Omental fat pad (tissue), 4 donors: ENCODE results near the gene NKIRAS1. TPM values are rescaled to one million over a fixed set of nuclear protein-coding genes. Genes with fewer than 3 reads are reported as not detected.

Source experiments
- ATAC-seq: fragments of 150-250 bp; one replicate; pipeline ENCODE4 v1.9.1; 2016; ENCODE audit warnings: mild to moderate bottlenecking, moderate library complexity; ENCODE audit not compliant: low FRiP score
- DNase-seq: peaks from one replicate; pipeline ENCODE4 v3.0.0-alpha.2; 2019; ENCODE audit warnings: low spot score
- total RNA-seq, 4 donors: library from RNA; depleted of rRNA; stranded (reverse); fragments of >200 nt; gene quantifications; one replicate each; pipeline ENCODE4 v1.1.0, GENCODE V29; 2016
- TF ChIP-seq, protein P1 (sequence below), 3 donors: fragments of 450-650 bp; IDR thresholded peaks; one replicate each; pipeline ENCODE4 v1.5.1; 2016 to 2017; ENCODE audit warnings: antibody characterized with exemption in 3 of 3, mild to moderate bottlenecking in 3 of 3, moderate library complexity in 2 of 3

Gene NKIRAS1
- total RNA-seq: 10 to 100 TPM in 3 of 4 donors, 1 to 10 TPM in 1; 8.9 to 15.1 (median 11.7) TPM

DNA sequence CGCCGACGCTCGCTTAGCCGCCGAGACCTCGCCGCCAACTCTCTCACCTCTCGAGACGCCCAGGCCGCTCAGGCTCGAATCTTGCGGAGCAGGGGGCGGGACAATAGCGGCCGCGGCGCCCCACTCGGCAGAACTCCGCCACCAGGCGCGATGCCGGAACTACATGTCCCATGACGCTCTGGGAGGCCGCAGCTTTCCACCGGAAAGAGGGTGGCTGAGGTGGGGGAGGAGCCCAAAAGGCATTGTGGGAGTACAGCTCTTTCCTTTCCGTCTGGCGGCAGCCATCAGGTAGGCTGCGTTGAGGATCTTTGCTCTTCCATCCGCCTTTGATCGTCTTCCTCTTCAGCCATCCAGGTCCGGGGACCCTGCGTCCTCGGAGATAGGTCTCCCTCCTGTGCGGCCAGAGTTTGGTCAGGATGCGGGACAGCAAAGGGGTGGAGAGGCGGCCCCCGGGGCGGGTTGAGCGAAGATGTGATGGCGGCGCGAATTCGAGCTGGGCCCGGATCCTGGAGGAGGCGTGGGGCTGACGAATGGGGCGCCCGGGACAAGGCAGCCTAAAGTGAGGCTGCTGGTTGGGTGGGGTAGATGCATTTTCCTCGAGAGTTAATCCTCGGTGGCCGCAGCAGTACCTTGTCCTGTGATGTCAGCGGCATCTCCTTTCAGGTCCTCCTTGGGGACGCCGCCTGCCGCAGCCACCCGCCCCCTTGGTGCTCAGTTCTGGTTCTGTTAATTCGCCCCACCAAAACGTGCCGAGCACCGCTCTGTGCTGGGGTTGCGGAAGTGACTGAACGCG, at the start of gene NKIRAS1, which contains the start of gene RPL15:
TSS of gene NKIRAS1 (minus strand) at position 105 of the 793 bp plus-strand sequence. CDS start 6,086 bp downstream, outside the sequence.
TSS of gene RPL15 (plus strand) at position 247 of the 793 bp plus-strand sequence. CDS start 728 bp downstream, outside the sequence.
- DNase-seq: peak; percentile 78
- TF ChIP-seq, protein P1, sequence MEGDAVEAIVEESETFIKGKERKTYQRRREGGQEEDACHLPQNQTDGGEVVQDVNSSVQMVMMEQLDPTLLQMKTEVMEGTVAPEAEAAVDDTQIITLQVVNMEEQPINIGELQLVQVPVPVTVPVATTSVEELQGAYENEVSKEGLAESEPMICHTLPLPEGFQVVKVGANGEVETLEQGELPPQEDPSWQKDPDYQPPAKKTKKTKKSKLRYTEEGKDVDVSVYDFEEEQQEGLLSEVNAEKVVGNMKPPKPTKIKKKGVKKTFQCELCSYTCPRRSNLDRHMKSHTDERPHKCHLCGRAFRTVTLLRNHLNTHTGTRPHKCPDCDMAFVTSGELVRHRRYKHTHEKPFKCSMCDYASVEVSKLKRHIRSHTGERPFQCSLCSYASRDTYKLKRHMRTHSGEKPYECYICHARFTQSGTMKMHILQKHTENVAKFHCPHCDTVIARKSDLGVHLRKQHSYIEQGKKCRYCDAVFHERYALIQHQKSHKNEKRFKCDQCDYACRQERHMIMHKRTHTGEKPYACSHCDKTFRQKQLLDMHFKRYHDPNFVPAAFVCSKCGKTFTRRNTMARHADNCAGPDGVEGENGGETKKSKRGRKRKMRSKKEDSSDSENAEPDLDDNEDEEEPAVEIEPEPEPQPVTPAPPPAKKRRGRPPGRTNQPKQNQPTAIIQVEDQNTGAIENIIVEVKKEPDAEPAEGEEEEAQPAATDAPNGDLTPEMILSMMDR (IDR thresholded peaks at IDR 0.05): peak in 1 of 3 donors; percentile 20
- peak; percentile 99 for ATAC-seq

DNA sequence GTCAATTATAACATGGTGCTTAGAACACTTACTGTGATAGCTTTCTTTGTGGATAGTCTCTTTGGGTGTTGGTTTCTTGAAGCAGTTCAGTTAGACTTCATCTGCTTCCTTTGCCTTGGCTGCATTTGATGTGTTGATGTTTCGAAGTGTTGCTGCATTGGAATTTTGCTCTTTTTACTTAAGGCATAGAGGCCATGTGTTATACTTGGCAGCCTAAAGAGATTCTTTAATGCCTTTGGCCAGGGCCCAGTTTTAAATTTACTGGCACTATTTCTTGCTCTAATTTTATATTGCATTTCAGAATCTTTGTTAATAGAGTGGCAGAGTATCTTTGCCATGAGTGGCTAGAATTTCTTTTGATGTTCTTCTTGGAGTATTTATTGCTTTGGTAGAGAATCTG, 49.5 kb upstream of the NKIRAS1 start:
- ATAC-seq: no peak
- TF ChIP-seq, protein P1 (IDR thresholded peaks at IDR 0.05): no peak

DNA sequence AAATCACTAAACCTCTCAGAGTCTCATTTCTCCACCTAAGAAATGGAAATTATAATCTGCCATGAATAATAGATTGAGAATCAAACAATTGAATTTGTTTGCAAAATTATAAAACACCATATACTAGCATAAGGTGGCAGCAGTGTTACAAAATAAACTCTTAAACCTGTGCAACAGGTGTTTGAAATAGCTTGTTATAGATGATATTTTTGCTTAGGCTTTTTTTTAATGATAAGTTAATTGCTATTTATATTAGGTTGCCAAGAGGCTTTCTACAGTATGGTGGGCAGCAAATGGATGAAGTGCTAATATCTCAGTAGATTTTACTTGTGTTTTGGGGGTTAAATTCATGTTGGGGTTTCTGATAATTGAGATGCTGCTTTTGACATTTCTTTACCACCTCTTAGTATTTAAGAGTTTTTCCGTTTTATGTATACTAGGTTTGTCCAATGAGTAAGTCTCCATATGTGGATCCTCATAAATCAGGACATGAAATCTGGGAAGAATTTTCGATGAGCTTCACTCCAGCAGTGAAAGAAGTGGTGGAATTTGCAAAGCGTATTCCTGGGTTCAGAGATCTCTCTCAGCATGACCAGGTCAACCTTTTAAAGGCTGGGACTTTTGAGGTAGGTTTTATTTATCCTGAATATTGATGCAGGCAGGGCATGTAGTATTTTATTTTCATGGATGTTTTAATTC, 47.9 kb upstream of the NKIRAS1 start:
- DNase-seq (no peak), ATAC-seq (no peak)
- TF ChIP-seq, protein P1 (IDR thresholded peaks at IDR 0.05): no peak

More for the DNA sequence above, 49.5 kb upstream of the NKIRAS1 start:
- no peak for DNase-seq

DNA sequence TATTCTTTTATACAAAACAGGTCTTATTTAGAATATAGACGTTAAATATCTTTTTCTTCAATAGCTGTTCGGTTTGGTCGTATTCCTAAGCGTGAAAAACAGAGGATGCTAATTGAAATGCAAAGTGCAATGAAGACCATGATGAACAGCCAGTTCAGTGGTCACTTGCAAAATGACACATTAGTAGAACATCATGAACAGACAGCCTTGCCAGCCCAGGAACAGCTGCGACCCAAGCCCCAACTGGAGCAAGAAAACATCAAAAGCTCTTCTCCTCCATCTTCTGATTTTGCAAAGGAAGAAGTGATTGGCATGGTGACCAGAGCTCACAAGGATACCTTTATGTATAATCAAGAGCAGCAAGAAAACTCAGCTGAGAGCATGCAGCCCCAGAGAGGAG, 45.1 kb upstream of the NKIRAS1 start:
- TF ChIP-seq, protein P1 (IDR thresholded peaks at IDR 0.05): no peak
- ATAC-seq (no peak), DNase-seq (no peak)

DNA sequence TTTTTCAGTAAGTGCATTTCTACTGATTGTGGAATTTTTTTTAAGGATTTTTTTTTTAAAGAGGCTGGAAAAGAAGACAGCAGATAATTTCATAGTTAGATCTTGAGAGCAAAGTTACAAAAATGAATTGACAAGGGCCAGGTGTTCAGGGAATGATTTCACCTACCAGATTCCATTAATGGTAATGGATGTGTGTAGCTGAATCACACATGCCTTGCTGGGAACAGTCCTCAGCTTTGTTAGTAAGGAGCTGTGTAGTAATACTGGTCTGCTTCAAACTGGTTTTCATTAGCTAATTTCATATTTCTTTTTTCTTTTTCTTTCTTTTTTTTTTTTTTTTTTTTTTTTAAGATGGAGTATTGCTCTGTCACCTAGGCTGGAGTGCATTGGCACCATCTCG, 44.3 kb upstream of the NKIRAS1 start:
- DNase-seq (no peak), ATAC-seq (no peak)
- TF ChIP-seq, protein P1 (IDR thresholded peaks at IDR 0.05): no peak

DNA sequence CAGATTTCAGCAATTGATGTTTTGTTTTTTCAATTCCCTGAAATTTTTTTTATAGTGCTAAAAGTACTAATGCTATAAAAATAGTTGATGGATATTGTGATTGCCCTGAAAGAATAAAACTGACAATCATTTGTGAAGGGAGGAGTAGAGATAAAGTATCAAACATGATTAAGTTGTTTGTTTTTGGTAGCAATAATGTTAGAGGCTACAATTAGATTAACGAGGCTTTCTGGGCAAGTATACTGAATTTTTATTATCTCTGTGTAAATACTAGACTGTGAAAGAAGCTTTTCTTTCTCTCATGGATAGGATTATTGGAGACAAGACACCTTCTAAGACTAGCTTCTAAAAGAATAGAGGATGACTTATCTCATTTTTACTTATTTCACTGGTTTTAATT, 43.9 kb upstream of the NKIRAS1 start:
- TF ChIP-seq, protein P1 (IDR thresholded peaks at IDR 0.05): no peak
- DNase-seq: no peak
- no peak for ATAC-seq
